Measurements from ENCODE around the gene TMEM266.

DNA sequence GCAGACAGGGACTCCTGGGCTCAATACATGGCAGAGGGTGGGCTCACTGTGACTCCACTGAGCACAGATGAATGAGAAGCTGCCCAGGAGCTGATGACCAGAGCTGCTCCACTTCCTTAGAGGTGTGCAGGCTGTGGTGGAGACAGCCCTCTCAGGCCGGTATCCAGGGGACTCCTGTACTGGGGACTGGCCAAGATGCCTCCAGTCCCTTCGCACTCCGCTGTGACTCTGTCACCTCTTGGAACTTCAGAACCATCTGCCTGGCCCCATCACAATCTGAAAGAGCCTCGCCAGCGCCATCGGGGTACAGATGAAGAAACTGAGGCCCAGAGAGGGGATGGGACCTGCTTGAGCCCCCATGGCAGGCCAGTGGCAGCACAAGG, 140.3 kb downstream of the TMEM266 start:
- TF ChIP-seq FOS (IDR thresholded peaks at IDR 0.05; ENCODE audit: low read depth, low read length) (no peak), NFE2L2 (IDR thresholded peaks at IDR 0.05; ENCODE audit: low read depth, low read length) (no peak)
- TF ChIP-seq, protein P1, sequence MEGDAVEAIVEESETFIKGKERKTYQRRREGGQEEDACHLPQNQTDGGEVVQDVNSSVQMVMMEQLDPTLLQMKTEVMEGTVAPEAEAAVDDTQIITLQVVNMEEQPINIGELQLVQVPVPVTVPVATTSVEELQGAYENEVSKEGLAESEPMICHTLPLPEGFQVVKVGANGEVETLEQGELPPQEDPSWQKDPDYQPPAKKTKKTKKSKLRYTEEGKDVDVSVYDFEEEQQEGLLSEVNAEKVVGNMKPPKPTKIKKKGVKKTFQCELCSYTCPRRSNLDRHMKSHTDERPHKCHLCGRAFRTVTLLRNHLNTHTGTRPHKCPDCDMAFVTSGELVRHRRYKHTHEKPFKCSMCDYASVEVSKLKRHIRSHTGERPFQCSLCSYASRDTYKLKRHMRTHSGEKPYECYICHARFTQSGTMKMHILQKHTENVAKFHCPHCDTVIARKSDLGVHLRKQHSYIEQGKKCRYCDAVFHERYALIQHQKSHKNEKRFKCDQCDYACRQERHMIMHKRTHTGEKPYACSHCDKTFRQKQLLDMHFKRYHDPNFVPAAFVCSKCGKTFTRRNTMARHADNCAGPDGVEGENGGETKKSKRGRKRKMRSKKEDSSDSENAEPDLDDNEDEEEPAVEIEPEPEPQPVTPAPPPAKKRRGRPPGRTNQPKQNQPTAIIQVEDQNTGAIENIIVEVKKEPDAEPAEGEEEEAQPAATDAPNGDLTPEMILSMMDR (conservative IDR thresholded peaks at IDR 0.05; ENCODE audit: low read depth, low read length) = no peak
